SK-N-SH (cell line): ENCODE measurements around the gene TMEM26. TPM values are rescaled to one million over a fixed set of nuclear protein-coding genes. Genes with fewer than 3 reads are reported as not detected.

Source experiments
- CTCF ChIA-PET: fragments of 300-600, 350-600 bp; formaldehyde crosslinking; extraction: SDS; loops from one replicate; lab custom pipeline; 2021; lab: Yijun Ruan, JAX
- POLR2A ChIA-PET: fragments of 350-600 bp; sonication (Branson Sonifier 250); formaldehyde crosslinking; extraction: SDS; loops from one replicate; lab custom pipeline; 2020; ENCODE audit warnings: antibody characterized with exemption, inconsistent platforms; lab: Yijun Ruan, JAX
- DNase-seq: peaks from one replicate; pipeline ENCODE4 v3.0.0; 2012
- H2AFZ ChIP-seq: fragments of 200-600 bp; sonication (generic); 2 replicates; pipeline ENCODE4 v1.8.1; 2016; ENCODE audit warnings: antibody characterized with exemption, mild to moderate bottlenecking, low read depth
- H3F3A ChIP-seq: fragments of 200-600 bp; sonication (generic); replicated peaks from 2 replicates; pipeline ENCODE3; 2016; ENCODE audit warnings: antibody characterized with exemption, mild to moderate bottlenecking; ENCODE audit not compliant: insufficient read depth
- H3K27ac ChIP-seq, 2 experiments: fragments of 200-500 bp in 1 of 2; fragments of 200-600 bp in 1 of 2; sonication (Bioruptor generic) in 1 of 2; sonication (generic), shearing (Covaris generic) in 1 of 2; 2 replicates each; pipeline versions ENCODE4 v1.5.1 to v1.6.1; 2014 to 2016; ENCODE audit warnings: low read depth in 2 of 2, inconsistent platforms in 1 of 2, low read length in 1 of 2, mild to moderate bottlenecking in 1 of 2, mixed read lengths in 1 of 2
- H3K27me3 ChIP-seq: fragments of 200-600 bp; sonication (generic), shearing (Covaris generic); 2 replicates; pipeline ENCODE4 v1.6.1; 2016; ENCODE audit warnings: mixed run types; ENCODE audit not compliant: insufficient read depth
- H3K36me3 ChIP-seq, 2 experiments: fragments of 200-500 bp in 1 of 2; fragments of 200-600 bp in 1 of 2; sonication (Bioruptor generic) in 1 of 2; sonication (generic) in 1 of 2; replicated peaks in 1 of 2; 2 replicates each; pipeline versions ENCODE3 to v1.5.1; 2014 to 2016; ENCODE audit warnings: low read length in 1 of 2, mild to moderate bottlenecking in 1 of 2; ENCODE audit not compliant: insufficient read depth in 2 of 2, control insufficient read depth in 1 of 2
- H3K4me1 ChIP-seq, 2 experiments: fragments of 200-500 bp in 1 of 2; fragments of 200-600 bp in 1 of 2; sonication (Bioruptor generic) in 1 of 2; sonication (generic), shearing (Covaris generic) in 1 of 2; 2 replicates each; pipeline versions ENCODE4 v1.5.1 to v1.6.1; 2014 to 2016; ENCODE audit warnings: low read depth in 1 of 2, low read length in 1 of 2, mixed run types in 1 of 2; ENCODE audit not compliant: insufficient read depth in 2 of 2, control insufficient read depth in 1 of 2
- H3K4me2 ChIP-seq: fragments of 200-600 bp; sonication (generic), shearing (Covaris generic); 2 replicates; pipeline ENCODE4 v1.6.1; 2017; ENCODE audit warnings: mixed run types
- H3K4me3 ChIP-seq, 2 experiments: fragments of 200-500 bp in 1 of 2; fragments of 200-600 bp in 1 of 2; sonication (Bioruptor generic) in 1 of 2; sonication (generic), shearing (Covaris generic) in 1 of 2; 2 replicates each; pipeline versions ENCODE4 v1.5.1 to v1.8.1; 2014 to 2016; ENCODE audit warnings: low read depth in 2 of 2, inconsistent platforms in 1 of 2, low read length in 1 of 2, mild to moderate bottlenecking in 1 of 2, mixed read lengths in 1 of 2, moderate library complexity in 1 of 2
- H3K79me2 ChIP-seq: fragments of 200-600 bp; sonication (generic); 2 replicates; pipeline ENCODE4 v1.8.1; 2017; ENCODE audit warnings: mild to moderate bottlenecking; ENCODE audit not compliant: insufficient read depth
- H3K9ac ChIP-seq: fragments of 200-600 bp; sonication (generic); 2 replicates; pipeline ENCODE4 v1.6.1; 2017; ENCODE audit warnings: mixed run types
- H3K9me2 ChIP-seq: fragments of 200-600 bp; sonication (generic); 2 replicates; pipeline ENCODE4 v1.6.1; 2017; ENCODE audit warnings: mixed run types
- H3K9me3 ChIP-seq: fragments of 200-600 bp; sonication (generic); 2 replicates; pipeline ENCODE4 v1.6.1; 2017; ENCODE audit warnings: mixed run types, mild to moderate bottlenecking, moderate library complexity
- H4K20me1 ChIP-seq: fragments of 200-600 bp; sonication (generic); 2 replicates; pipeline ENCODE4 v1.6.1; 2017; ENCODE audit warnings: mild to moderate bottlenecking, mixed run types; ENCODE audit not compliant: insufficient read depth
- CHD2 ChIP-seq: fragments of 150-350 bp; IDR thresholded peaks from 2 replicates; pipeline ENCODE4 v1.6.1; 2018; ENCODE audit warnings: low read length; ENCODE audit not compliant: partially characterized antibody
- EZH2phosphoT487 ChIP-seq: fragments of 200-600 bp; sonication (generic); IDR thresholded peaks from 2 replicates; pipeline ENCODE4 v1.6.1; 2017; ENCODE audit warnings: low read depth, mixed run types, mild to moderate bottlenecking, antibody characterized with exemption, moderate library complexity, borderline replicate concordance
- FOSL2 ChIP-seq: IDR thresholded peaks from 2 replicates; pipeline ENCODE4 v1.4.0; 2012; ENCODE audit warnings: low read depth, mild to moderate bottlenecking, moderate library complexity, borderline replicate concordance
- MEF2A ChIP-seq: IDR thresholded peaks from 2 replicates; pipeline ENCODE4 v1.4.0; 2012; ENCODE audit warnings: low read depth, borderline replicate concordance
- POLR2AphosphoS5 ChIP-seq: IDR thresholded peaks from 2 replicates; pipeline ENCODE4 v1.6.1; 2012; ENCODE audit warnings: low read depth, low read length
- RCOR1 ChIP-seq: fragments of 150-350 bp; IDR thresholded peaks from 2 replicates; pipeline ENCODE4 v1.6.1; 2017; ENCODE audit warnings: antibody characterized with exemption, low read length
- SIN3A ChIP-seq: IDR thresholded peaks from 2 replicates; pipeline ENCODE4 v1.6.1; 2012; ENCODE audit warnings: low read depth, mild to moderate bottlenecking, low read length, moderate library complexity, borderline replicate concordance
- SMC3 ChIP-seq: IDR thresholded peaks from 2 replicates; pipeline ENCODE4 v1.6.1; 2012; ENCODE audit warnings: low read depth, low read length, improper control_type of control experiment
- TAF1 ChIP-seq: IDR thresholded peaks from 2 replicates; pipeline ENCODE4 v1.6.1; 2012; ENCODE audit warnings: low read depth, mild to moderate bottlenecking, low read length, moderate library complexity, borderline replicate concordance
- TEAD4 ChIP-seq: IDR thresholded peaks from 2 replicates; pipeline ENCODE4 v1.4.0; 2012; ENCODE audit warnings: mild to moderate bottlenecking, borderline replicate concordance; ENCODE audit not compliant: insufficient read depth
- USF1 ChIP-seq: IDR thresholded peaks from 2 replicates; pipeline ENCODE4 v1.4.0; 2012; ENCODE audit warnings: low read depth, borderline replicate concordance
- USF2 ChIP-seq: fragments of 150-350 bp; IDR thresholded peaks from 2 replicates; pipeline ENCODE4 v1.6.1; 2017; ENCODE audit warnings: antibody characterized with exemption, low read length, low read depth, borderline replicate concordance
- YY1 ChIP-seq: IDR thresholded peaks from 2 replicates; pipeline ENCODE4 v1.4.0; 2012; ENCODE audit warnings: low read depth, mild to moderate bottlenecking
- WGBS: methylation state at CpG from one replicate; pipeline ENCODE4 v1.1.6; 2017; ENCODE audit warnings: low lambda C conversion rate; 5-methylcytosine and 5-hydroxymethylcytosine counted together
- polyA plus RNA-seq, 3 experiments: library from polyadenylated mRNA; depleted of rRNA; stranded (reverse); fragments of >200 nt; gene quantifications; 2 replicates each; pipeline ENCODE4 v1.2.3, GENCODE V29; 2012
- TF ChIP-seq, protein P1 (sequence below): IDR thresholded peaks from 2 replicates; pipeline ENCODE4; 2012
- TF ChIP-seq, protein P2 (sequence below): fragments of 150-350 bp; IDR thresholded peaks from 2 replicates; pipeline ENCODE4 v1.6.1; 2016; ENCODE audit warnings: mild to moderate bottlenecking, low read depth, low read length
- TF ChIP-seq, protein P3 (sequence below): IDR thresholded peaks from 2 replicates; pipeline ENCODE4 v1.4.0; 2012; ENCODE audit warnings: low read depth
- TF ChIP-seq, protein P4 (sequence below): fragments of 200-600 bp; sonication (generic); IDR thresholded peaks from 2 replicates; pipeline ENCODE4 v1.6.1; 2017; ENCODE audit warnings: antibody characterized with exemption, mild to moderate bottlenecking, moderate library complexity

TMEM26 gene
- polyA plus RNA-seq, 1 of the 3 experiments (the other 2 are of a cell fraction) = 0.05 TPM

- DNase-seq = no peak
- no peak overlapping the region for H3K4me3 ChIP-seq
- no peak overlapping the region for H3K4me2 ChIP-seq
- H3K9me2 ChIP-seq = no peaks in the 10 kb centered on the region
- peak overlapping the region in 1 of 2 experiments; percentile 74; a peak in 1 of 4 replicates for H3K27ac ChIP-seq
- no peak overlapping the region for H3K9ac ChIP-seq
- no peaks in the 10 kb centered on the region for H4K20me1 ChIP-seq
- ChIA-PET POLR2A (no interaction called here), CTCF (no interaction called here)
- H3K36me3 ChIP-seq = no peaks in the 10 kb centered on the region
- H3K79me2 ChIP-seq = no peaks in the 10 kb centered on the region
- H3K4me1 ChIP-seq = peaks cover 5 to 9% of the 10 kb centered on the region in 2 experiments; a peak in 3 of 4 replicates
- WGBS = 72% methylated on average over 6 of the region's 6 CpGs
- peaks cover 10% of the 10 kb centered on the region for H3F3A ChIP-seq
- no peak for TF ChIP-seq TEAD4
- TF ChIP-seq, protein P1, sequence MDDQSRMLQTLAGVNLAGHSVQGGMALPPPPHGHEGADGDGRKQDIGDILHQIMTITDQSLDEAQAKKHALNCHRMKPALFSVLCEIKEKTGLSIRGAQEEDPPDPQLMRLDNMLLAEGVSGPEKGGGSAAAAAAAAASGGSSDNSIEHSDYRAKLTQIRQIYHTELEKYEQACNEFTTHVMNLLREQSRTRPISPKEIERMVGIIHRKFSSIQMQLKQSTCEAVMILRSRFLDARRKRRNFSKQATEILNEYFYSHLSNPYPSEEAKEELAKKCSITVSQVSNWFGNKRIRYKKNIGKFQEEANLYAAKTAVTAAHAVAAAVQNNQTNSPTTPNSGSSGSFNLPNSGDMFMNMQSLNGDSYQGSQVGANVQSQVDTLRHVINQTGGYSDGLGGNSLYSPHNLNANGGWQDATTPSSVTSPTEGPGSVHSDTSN = peak; percentile 21; the same call in 1 of the 2 replicates
- no peak overlapping the region for H2AFZ ChIP-seq
- H3K9me3 ChIP-seq = no peaks in the 10 kb centered on the region
- H3K27me3 ChIP-seq = no peaks in the 10 kb centered on the region
These were observed 11.4 kb upstream of the TMEM26 start for GRCh38 chr10:61464461-61465170.

DNA sequence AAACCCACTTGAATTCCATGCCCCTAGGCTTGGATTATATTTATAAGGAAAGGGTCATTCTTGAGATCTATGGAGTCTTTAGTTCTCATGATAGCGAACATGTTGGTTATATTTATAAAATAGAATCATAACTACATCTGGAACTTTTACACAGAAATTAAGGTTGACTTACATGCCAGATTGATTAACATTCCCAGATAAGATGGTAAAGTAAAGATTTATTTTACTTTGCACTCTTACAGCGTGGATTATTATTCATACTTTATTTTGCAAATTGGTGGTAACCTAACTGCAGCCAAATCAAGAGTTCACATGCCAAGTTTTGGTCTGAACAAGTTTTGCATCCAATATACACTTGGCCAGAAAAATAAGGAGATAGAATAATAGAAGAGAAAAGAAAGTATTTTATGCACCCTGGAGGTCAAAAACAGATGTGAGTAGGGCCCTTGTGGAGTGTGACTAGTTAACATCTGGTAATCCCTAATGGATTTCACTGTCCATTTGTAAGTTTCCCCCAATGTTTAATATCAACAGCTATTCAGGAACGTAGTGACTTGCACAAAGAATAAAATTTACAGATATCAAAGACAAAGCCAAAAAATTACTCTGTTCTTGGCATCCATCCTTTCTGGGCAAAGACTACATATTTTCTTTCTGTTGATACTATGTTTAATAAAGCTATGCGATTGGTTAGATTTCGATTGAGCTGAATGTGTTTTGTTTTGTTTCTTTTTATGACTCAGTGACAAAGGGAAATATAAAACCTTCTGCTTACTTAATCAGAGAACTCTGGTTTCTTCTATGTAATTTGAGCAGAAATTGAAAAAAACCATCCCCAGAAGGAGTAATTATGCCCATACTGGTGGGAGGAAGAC, 10.1 kb upstream of the TMEM26 start:
- no peak overlapping the region for H3K9ac ChIP-seq
- no peaks in the 10 kb centered on the region for H4K20me1 ChIP-seq
- no peak overlapping the region for H2AFZ ChIP-seq
- no peaks in the 10 kb centered on the region for H3K9me3 ChIP-seq
- H3K4me1 ChIP-seq = peaks cover 5 to 9% of the 10 kb centered on the region in 2 experiments; a peak in 3 of 4 replicates
- no peak for DNase-seq
- 26% methylated on average over 5 of the region's 5 CpGs for WGBS
- no peaks in the 10 kb centered on the region for H3K36me3 ChIP-seq
- no peaks in the 10 kb centered on the region for H3K79me2 ChIP-seq
- peak overlapping the region; percentile 73 to 74; a peak in 2 of 4 replicates for H3K27ac ChIP-seq
- H3K9me2 ChIP-seq = no peaks in the 10 kb centered on the region
- peak overlapping the region; percentile 12; the same call in 1 of the 2 replicates for H3K4me2 ChIP-seq
- H3F3A ChIP-seq = peaks cover 10% of the 10 kb centered on the region
- H3K4me3 ChIP-seq = no peak overlapping the region
- ChIA-PET CTCF (interaction anchor here (0.6 kb wide), 1 partner anchor 11 kb away, joined by 3 read pairs; no protein-coding TSS in a partner anchor), POLR2A (no interaction called here)
- no peaks in the 10 kb centered on the region for H3K27me3 ChIP-seq
- TF ChIP-seq RCOR1 = no peak
- TF ChIP-seq, protein P2, sequence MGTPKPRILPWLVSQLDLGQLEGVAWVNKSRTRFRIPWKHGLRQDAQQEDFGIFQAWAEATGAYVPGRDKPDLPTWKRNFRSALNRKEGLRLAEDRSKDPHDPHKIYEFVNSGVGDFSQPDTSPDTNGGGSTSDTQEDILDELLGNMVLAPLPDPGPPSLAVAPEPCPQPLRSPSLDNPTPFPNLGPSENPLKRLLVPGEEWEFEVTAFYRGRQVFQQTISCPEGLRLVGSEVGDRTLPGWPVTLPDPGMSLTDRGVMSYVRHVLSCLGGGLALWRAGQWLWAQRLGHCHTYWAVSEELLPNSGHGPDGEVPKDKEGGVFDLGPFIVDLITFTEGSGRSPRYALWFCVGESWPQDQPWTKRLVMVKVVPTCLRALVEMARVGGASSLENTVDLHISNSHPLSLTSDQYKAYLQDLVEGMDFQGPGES = no peak
- TF ChIP-seq SIN3A = no peak
- no peak for TF ChIP-seq MEF2A
- TF ChIP-seq USF2 = no peak
- TF ChIP-seq, protein P3, sequence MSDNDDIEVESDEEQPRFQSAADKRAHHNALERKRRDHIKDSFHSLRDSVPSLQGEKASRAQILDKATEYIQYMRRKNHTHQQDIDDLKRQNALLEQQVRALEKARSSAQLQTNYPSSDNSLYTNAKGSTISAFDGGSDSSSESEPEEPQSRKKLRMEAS = no peak
- TF ChIP-seq, protein P4, sequence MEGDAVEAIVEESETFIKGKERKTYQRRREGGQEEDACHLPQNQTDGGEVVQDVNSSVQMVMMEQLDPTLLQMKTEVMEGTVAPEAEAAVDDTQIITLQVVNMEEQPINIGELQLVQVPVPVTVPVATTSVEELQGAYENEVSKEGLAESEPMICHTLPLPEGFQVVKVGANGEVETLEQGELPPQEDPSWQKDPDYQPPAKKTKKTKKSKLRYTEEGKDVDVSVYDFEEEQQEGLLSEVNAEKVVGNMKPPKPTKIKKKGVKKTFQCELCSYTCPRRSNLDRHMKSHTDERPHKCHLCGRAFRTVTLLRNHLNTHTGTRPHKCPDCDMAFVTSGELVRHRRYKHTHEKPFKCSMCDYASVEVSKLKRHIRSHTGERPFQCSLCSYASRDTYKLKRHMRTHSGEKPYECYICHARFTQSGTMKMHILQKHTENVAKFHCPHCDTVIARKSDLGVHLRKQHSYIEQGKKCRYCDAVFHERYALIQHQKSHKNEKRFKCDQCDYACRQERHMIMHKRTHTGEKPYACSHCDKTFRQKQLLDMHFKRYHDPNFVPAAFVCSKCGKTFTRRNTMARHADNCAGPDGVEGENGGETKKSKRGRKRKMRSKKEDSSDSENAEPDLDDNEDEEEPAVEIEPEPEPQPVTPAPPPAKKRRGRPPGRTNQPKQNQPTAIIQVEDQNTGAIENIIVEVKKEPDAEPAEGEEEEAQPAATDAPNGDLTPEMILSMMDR = no peak
- TF ChIP-seq USF1 = no peak
- no peak for TF ChIP-seq TAF1
- TF ChIP-seq SMC3 = no peak
- TF ChIP-seq FOSL2 = no peak
- TF ChIP-seq YY1 = no peak
- TF ChIP-seq POLR2AphosphoS5 = peak; percentile 25
- peak; percentile 29; the same call in 1 of the 2 replicates for TF ChIP-seq TEAD4
- no peak for TF ChIP-seq EZH2phosphoT487
- no peak for TF ChIP-seq CHD2
